ENCODE measurements around the gene MRPL21.
"Not testable (repeated sequence)": the region's sequence is repeated elsewhere in the genome, so short reads cannot be mapped to it uniquely, and the experiment has no call there.

The MRPL21 gene

DNA sequence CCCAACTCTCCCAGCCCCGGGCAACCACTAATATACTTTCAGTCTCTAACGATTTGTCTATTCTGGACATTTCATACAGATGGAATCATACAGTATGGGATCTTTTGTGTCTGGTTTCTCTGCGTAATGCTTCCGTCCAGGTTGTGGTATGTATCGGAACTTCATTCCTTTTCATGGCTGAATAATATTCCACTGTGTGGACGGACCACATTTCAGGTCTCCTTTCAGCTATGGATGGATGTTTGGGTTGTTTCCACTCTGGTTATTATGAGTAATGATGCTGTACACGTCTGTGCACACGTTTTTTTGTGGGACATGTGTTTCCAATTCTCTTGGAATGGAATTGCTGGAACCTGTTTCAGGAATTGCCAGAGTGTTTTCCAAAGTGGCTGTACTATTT lies 44.5 kb downstream of the MRPL21 start:
- no peak overlapping the region for H2AFZ ChIP-seq (ENCODE audit: low read length)
- H3K36me3 ChIP-seq (replicated peaks; ENCODE audit: insufficient read depth, low read length) = no peaks in the 10 kb centered on the region
- H3K4me3 ChIP-seq (ENCODE audit: low read length) = no peak overlapping the region
- no peaks in the 10 kb centered on the region for H4K20me1 ChIP-seq (ENCODE audit: insufficient read depth, low read length)
- no peaks in the 10 kb centered on the region for H3K4me1 ChIP-seq (ENCODE audit: low read length)
- H3K27me3 ChIP-seq (replicated peaks; ENCODE audit: insufficient read depth, low read length) = peaks cover 28% of the 10 kb centered on the region
- no peak overlapping the region for H3K27ac ChIP-seq (ENCODE audit: low read length)
- H3F3A ChIP-seq (ENCODE audit: insufficient read depth, low read length) = no peaks in the 10 kb centered on the region
- H3K9me2 ChIP-seq (replicated peaks; ENCODE audit: insufficient read depth, low read length) = no peaks in the 10 kb centered on the region
- H3K4me2 ChIP-seq (ENCODE audit: low read depth, low read length) = no peak overlapping the region
- H3K9ac ChIP-seq (ENCODE audit: low read length) = no peak overlapping the region
- no peaks in the 10 kb centered on the region for H3K9me3 ChIP-seq (replicated peaks; ENCODE audit: insufficient read depth, low read length)
- TF ChIP-seq CTCF (IDR thresholded peaks at IDR 0.05; ENCODE audit: low read length) (no peak), EZH2phosphoT487 (IDR thresholded peaks at IDR 0.05; ENCODE audit: low read length) (no peak), EZH2 (optimal IDR thresholded peaks at IDR 0.05; ENCODE audit: low read depth, low read length) (no peak)
- H3K79me2 ChIP-seq (ENCODE audit: low read length) = no peaks in the 10 kb centered on the region
- no peak for DNase-seq

DNA sequence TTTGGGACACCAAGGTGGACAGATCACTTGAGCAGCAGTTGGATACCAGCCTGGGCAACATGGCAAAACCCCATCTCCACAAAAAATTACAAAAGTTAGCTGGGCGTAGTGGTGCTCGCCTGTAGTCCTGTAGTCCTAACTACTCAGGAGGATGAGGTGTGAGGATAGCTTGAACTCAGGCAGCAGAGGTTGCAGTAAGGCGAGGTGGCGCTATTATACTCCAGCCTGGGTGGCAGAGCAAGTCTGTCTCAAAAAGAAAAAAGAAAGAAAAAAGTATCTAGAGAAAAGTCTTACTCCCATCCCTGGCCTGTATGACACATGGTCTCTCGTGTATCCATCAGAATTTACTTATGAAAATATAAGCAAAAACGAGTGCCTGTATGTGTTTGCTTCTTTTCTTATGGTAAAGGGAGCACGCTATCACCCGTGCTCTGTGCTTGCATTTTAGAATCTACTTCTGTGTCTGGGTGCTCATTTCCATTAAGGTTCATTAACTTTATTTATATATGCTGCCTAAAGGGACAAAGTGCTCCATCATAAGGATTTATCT lies 46.5 kb downstream of the MRPL21 start:
- no peaks in the 10 kb centered on the region for H3K9me3 ChIP-seq (replicated peaks; ENCODE audit: insufficient read depth, low read length)
- H3K4me3 ChIP-seq (ENCODE audit: low read length) = no peak overlapping the region
- H3K79me2 ChIP-seq (ENCODE audit: low read length) = no peaks in the 10 kb centered on the region
- TF ChIP-seq CTCF (IDR thresholded peaks at IDR 0.05; ENCODE audit: low read length) (no peak), EZH2 (optimal IDR thresholded peaks at IDR 0.05; ENCODE audit: low read depth, low read length) (no peak), EZH2phosphoT487 (IDR thresholded peaks at IDR 0.05; ENCODE audit: low read length) (no peak)
- no peak overlapping the region for H3K9ac ChIP-seq (ENCODE audit: low read length)
- H3K27ac ChIP-seq (ENCODE audit: low read length) = no peak overlapping the region
- H4K20me1 ChIP-seq (ENCODE audit: insufficient read depth, low read length) = no peaks in the 10 kb centered on the region
- no peaks in the 10 kb centered on the region for H3K36me3 ChIP-seq (replicated peaks; ENCODE audit: insufficient read depth, low read length)
- no peaks in the 10 kb centered on the region for H3K4me1 ChIP-seq (ENCODE audit: low read length)
- no peak overlapping the region for H3K4me2 ChIP-seq (ENCODE audit: low read depth, low read length)
- DNase-seq = no peak
- peaks cover 21% of the 10 kb centered on the region for H3K27me3 ChIP-seq (replicated peaks; ENCODE audit: insufficient read depth, low read length)
- no peaks in the 10 kb centered on the region for H3F3A ChIP-seq (ENCODE audit: insufficient read depth, low read length)
- no peak overlapping the region for H2AFZ ChIP-seq (ENCODE audit: low read length)
- no peaks in the 10 kb centered on the region for H3K9me2 ChIP-seq (replicated peaks; ENCODE audit: insufficient read depth, low read length)

DNA sequence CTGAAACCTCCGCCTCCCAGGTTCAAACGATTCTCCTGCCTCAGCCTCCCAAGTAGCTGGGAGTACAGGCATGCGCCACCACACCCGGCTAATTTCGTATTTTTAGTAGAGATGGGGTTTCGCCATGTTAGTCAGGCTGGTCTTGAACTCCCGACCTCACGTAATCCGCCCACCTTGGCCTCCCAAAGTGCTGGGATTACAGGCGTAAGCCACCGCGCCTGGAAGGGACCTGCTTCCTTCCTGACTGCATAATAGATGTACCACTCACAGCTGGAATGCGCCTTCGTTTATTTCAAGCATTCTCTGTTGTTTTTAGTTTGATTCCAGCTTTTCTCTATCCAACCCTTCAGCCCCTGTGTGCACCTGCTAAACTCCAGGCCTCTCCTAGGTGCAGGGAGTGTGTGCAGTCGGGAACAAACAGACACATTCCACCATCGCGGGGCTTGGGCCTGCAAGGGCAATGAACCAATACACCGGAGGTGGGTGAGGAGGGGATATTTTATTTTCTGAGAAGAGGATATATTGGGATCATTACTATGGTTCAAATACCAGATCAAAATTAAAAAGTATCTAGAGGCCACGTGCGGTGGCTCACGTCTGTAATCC lies 47.1 kb downstream of the MRPL21 start:
- H3K4me1 ChIP-seq (ENCODE audit: low read length); H3K9me3 ChIP-seq (replicated peaks; ENCODE audit: insufficient read depth, low read length); H4K20me1 ChIP-seq (ENCODE audit: insufficient read depth, low read length); H2AFZ ChIP-seq (ENCODE audit: low read length); H3K79me2 ChIP-seq (ENCODE audit: low read length); H3F3A ChIP-seq (ENCODE audit: insufficient read depth, low read length); H3K4me2 ChIP-seq (ENCODE audit: low read depth, low read length); H3K27ac ChIP-seq (ENCODE audit: low read length); H3K36me3 ChIP-seq (replicated peaks; ENCODE audit: insufficient read depth, low read length); H3K4me3 ChIP-seq (ENCODE audit: low read length); H3K9me2 ChIP-seq (replicated peaks; ENCODE audit: insufficient read depth, low read length); DNase-seq; H3K9ac ChIP-seq (ENCODE audit: low read length): not testable (repeated sequence)
- peaks cover 21% of the 10 kb centered on the region for H3K27me3 ChIP-seq (replicated peaks; ENCODE audit: insufficient read depth, low read length)

GRCh38 chr11:68855205-68855981 lies 48.2 kb downstream of the MRPL21 start:
- Histone ChIP-seq H3K9me3 (replicated peaks; ENCODE audit: insufficient read depth, low read length) (no peaks in the 10 kb centered on the region), H3K9ac (ENCODE audit: low read length) (no peak overlapping the region), H3K27ac (ENCODE audit: low read length) (no peak overlapping the region), H3K79me2 (ENCODE audit: low read length) (no peaks in the 10 kb centered on the region), H3K4me1 (ENCODE audit: low read length) (no peaks in the 10 kb centered on the region), H3K4me2 (ENCODE audit: low read depth, low read length) (peak overlapping the region; percentile 69), H3K4me3 (ENCODE audit: low read length) (peak overlapping the region; percentile 48; the same call in 1 of the 2 replicates), H3K27me3 (replicated peaks; ENCODE audit: insufficient read depth, low read length) (peaks cover 21% of the 10 kb centered on the region), H3F3A (ENCODE audit: insufficient read depth, low read length) (no peaks in the 10 kb centered on the region), H3K36me3 (replicated peaks; ENCODE audit: insufficient read depth, low read length) (no peaks in the 10 kb centered on the region), H3K9me2 (replicated peaks; ENCODE audit: insufficient read depth, low read length) (no peaks in the 10 kb centered on the region), H2AFZ (ENCODE audit: low read length) (peak overlapping the region; percentile 50), H4K20me1 (ENCODE audit: insufficient read depth, low read length) (no peaks in the 10 kb centered on the region)
- TF ChIP-seq EZH2 (optimal IDR thresholded peaks at IDR 0.05; ENCODE audit: low read depth, low read length) (no peak), CTCF (IDR thresholded peaks at IDR 0.05; ENCODE audit: low read length) (peak; percentile 14)
- peak; percentile 34 for DNase-seq

All from MM.1S (cell line).